Stimulated activated CD4-positive, alpha-beta T cell treated with anti-CD3 and anti-CD28 coated beads, Interleukin-1b, Interleukin-23, amount 100 ng/mL, for 1 hour (primary cell): ENCODE data around the gene FMO2.

Experiments used
- DNase-seq, 2 donors: peaks; one replicate each; pipeline ENCODE4 v3.0.0-alpha.2; 2020; ENCODE audit warnings: low read depth in 2 of 2

The FMO2 gene

DNA sequence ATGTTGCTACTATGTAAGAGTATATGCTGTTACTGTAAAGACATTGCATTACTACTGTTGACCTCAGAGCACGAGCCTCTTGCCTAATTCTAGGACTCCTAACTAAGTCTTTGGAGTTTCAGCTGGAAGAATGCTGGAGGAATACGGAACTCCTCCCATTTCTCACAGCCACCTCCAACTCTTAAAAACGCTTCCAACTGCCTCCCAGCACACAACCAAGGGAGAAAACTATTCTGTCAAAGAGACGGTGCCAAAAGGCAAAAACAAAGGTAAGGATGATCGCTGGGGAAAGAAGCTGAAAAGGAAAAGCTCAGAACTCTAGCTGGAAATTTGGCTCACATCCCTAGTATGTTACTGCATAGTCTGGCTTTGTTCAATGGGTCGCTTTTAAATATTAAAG is at the start of gene FMO2:
Gene FMO2 (plus strand): TSS at position 210 of the 400 bp plus-strand sequence. CDS start 414 bp downstream, outside the sequence.
- no peak for DNase-seq

DNA sequence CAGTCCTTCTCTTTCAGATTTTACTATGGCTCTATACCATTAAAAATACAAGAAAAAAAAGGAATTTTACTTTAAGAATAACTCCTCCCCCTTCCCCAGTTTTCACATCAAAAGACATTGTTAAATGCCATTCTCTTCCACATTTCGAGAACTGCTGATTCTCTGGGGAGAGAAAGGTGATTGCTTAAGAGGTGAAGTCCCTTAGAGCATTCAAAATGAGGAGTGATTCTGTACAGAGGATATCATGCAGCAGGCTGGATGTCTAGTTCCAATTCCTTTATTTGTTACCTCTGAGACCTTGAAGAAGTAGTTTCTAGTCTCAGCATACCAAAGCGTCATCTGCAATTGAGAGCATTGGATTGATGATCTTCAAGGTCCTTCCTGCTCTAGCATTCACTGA is 47.5 kb upstream of the FMO2 start:
- DNase-seq = no peak

DNA sequence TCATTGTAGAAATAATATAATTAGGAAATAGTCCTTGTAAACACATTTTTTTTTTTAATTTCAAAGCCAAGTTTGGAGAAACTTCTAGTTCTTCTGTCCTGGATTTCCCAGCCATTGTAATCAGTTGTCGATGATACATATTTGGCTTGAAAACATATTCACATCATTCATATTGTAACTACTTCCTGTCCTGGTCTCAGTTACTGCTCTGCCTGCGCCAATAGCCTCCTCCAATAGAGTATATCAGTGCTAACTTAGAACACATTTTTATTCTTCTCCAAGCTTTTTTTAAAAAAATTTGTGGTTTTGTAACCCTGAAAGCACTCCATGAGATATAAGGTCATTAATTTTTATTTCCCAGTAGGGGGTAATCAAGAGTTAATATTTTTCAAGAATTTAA is 46.1 kb upstream of the FMO2 start:
- DNase-seq = no peak

GRCh38 chr1:171139890-171140289 is 45.2 kb upstream of the FMO2 start:
- no peak for DNase-seq

DNA sequence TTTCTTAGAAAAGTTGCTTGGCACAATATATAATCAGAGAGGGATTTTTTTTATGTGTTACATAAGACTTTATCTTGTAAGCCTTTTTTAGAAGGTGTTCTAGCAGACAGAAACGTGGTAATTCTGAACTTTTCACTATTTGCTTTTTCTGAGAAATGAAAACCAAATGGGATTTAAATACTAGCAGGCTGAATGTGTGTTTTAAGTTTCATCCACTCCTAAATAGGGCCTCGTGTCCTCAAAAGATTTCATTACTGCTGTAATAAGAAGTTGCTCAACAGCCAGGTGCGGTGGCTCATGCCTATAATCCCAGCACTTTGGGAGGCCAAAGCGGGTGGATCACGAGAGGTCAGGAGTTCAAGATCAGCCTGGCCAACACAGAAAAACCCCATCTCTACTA is 44.7 kb upstream of the FMO2 start:
- DNase-seq = no peak

DNA sequence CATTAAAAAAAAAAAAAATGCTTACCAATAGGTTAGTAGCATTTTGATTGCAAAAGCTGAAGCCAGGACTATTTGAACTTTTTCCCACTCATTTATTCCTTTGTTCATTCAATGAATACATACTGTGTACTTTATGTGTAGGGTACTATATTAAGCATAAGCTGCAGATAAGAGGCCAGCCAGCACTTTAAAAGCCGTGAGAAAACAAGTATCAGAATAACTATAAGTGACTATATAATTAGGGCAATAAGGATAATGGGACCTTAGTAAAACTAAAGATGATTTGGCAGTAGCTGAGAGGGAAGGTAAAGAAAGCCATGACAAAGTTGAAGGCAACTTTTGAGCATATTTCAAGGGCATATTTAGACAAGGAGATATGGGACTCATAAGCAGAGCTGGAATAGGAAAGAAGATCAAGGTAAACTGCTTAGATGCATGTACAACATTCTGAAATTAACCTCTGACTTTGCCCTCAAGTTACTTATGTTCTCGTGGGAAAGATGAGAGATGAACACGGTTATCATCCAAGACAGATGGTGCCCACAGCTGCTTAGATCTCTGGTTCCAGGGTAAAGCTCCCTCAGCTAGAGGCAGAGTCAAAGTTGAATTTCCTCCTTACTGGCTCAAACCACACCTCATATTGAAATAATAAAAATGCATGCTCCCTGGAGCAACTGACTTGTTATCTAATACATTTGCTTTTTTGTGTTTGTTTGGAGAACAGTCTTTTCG is 44.0 kb upstream of the FMO2 start:
- DNase-seq = no peak

DNA sequence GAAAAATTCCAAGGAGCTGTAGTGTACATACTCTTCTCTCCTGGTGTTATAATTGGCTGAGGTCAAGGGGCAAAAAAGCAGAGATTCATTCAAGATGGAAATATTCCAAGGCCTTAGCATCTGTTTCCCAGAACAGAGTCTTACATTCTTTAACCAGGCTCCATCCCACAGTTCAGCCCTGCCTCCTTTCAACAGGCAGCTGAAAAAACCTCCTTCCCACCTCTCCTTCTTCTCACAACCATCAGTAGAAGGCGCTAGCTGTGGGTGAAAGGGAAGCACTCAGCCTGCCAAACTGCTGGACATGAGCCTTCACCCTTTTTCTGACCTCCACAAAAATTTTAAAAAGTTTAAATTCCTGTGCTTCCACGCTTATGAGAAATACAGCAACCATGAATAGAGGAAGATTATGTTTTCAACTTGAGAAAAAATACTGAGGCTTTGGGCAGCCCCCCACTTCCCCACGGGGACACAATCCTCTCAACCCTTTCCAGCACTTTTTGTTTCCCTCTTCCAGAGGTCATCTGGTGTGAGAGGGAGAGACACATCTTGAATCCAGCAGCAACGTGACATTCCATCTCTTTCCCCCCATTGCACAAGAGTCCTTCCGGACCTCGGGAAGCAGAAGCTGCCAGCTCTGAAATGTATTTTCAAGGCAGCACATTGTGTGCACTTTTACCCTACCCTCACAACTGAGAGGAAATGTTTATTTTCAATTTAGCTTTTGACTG is 43.2 kb upstream of the FMO2 start:
- DNase-seq = no peak

- no peak for DNase-seq
Measured at GRCh38 chr1:171142416-171143385, 42.4 kb upstream of the FMO2 start.

- no peak for DNase-seq
Measured at GRCh38 chr1:171150156-171150555, 34.9 kb upstream of the FMO2 start.

DNA sequence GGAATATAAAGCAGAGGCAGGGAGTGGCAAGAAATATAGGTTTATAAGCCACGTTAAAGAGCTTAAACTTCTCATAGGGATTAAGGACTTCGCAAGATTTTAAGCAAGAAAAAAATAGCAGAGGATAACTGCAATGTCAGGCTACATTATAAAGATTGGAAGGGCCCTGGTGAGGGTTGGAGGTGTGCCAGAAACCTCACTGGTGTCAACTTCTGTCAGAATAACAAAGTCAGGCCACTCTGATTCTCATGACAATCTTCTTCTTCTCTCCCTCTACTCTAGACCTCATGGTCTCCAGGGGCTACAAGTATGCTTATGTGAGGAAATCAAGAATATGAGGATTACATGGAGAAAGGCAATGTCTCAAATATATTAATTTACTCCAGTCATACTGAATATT is 32.6 kb upstream of the FMO2 start:
- DNase-seq = no peak

DNA sequence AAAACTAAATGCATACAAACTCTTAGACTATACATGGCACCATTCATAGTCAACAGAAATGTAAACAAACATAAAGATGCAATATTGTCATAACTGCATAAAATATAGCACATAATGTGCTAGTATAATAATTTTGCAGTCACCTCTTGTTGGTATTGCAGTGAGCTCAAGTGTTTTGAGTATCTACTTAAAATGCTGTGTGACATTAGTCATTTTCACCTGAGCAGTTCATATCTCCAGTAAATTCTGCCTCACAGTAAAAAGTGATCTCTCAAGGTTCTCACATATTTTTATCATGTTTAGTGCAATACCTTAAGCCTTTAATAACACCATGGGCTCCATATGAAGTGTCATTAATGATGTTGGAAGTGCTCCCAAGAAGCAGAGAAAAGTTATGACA is 29.6 kb upstream of the FMO2 start:
- no peak for DNase-seq

DNA sequence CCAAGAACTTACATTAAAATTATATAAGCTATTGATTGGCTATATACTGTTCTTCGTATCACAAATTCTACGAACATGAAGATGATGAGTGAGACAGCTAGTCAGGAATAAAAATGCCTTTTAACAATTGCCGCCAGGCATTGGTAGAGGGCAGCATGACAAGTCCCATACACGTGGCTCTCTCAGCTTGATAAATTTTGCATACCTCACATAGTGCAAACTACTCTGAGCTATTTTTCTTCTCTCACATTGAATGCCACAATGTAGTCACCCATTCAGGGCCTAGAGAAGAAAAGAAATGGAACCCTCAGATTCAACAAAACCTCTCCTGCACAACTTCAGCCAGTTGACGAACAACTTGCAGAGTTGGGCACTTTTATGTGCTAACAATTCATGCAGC is 27.0 kb upstream of the FMO2 start:
- no peak for DNase-seq

- DNase-seq = no peak
Measured at GRCh38 chr1:171158551-171158950, 26.5 kb upstream of the FMO2 start.

DNA sequence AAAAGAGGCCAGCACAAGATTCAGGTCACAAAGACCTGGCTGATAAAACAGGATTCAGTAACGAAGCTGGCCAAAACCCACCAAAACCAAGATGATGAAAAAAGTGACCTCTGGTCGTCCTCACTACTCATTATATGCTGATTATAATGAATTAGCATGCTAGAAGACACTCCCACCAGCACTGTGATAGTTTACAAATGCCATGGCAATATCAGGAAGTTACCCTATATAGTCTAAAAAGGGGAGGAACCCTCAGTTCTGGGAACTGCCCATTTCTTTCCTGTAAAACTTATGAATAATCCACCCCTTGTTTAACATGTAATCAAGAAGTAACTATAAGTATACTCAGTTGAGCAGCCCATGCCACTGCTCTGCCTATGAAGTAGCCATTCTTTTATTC is 26.0 kb upstream of the FMO2 start:
- no peak for DNase-seq

DNA sequence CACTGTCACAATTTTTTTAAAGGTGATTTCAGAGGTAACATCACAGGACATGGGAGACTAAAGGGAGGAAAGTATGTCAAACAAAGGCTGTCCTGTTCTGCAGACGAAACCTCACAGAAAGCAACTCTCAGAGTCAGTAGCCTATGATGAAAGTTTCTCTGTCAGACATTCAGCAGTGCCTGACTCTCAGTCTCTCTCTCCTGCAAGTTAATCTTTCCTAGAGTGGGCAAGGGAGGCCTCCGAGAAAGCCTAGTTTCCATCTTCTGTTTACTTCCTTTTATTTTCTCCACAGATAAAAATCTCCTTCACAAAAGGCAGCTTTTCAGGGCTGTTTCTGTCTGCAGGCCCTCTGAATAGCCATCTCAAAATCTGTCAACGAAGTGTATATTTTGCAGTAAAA is 24.9 kb upstream of the FMO2 start:
- no peak for DNase-seq

- DNase-seq = no peak
Measured at GRCh38 chr1:171160639-171161354, 24.3 kb upstream of the FMO2 start.

DNA sequence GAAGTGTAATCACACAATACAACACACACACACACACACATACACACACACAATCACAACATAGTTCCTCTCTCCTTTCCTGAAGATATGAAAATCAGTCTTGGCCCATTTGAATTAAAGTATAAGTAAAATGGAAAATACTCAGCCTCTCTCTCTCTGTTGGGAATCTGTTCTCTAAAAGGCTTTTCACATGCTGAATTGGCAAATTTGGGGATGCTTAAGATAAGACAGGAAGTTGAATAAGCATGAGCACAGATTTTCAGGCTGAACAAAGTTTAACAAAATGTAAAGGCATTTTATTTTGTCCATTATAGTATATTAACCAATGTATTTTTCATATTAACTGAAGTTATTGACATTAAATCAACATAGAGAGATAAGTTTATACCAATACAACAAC is 23.7 kb upstream of the FMO2 start:
- DNase-seq = no peak

GRCh38 chr1:171166361-171166760 is 18.7 kb upstream of the FMO2 start:
- DNase-seq = no peak

GRCh38 chr1:171167785-171168184 is 17.3 kb upstream of the FMO2 start:
- DNase-seq = no peak

DNA sequence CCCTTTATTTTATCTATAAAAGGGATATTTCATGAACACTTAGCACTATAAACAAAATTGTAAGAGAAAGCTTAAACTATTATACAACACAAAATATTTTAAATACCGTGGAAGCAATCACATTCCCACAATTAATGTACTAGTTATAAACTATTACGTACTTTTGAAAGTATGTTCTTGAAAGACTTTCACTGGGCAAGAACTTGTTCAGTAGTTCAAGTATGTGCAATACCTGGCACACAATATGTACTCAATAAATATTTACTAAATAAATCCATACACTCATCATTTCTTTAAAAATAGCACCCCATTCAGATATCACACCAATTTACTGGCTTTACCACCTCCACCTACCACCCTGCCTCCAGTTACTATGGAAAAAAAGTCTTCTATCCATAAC is 12.6 kb upstream of the FMO2 start:
- no peak for DNase-seq

DNA sequence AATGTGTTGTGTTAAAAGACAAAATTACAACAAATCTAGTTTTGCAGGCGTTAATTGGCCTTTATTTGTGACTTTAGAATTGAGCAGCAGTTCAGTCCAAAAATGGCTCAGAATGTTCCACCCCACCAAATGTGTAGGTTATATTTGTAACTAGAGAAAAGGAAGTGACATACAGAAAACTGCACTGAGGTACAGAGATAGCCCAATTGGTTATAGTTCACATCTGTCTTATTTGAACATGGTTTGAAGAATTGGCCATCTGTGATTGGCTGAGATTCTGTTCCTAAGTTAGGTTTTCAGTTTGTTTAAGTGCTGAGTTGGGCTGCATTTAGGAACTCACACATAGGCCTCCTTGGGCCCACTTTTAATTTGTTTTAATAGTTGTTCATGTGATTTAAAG is 12.0 kb upstream of the FMO2 start:
- no peak for DNase-seq
